ENCODE measurements around the gene BRCA2. TPM values are rescaled to one million over a fixed set of nuclear protein-coding genes. Genes with fewer than 3 reads are reported as not detected.

Gene BRCA2
- total and polyA plus RNA-seq, 2 donors (not counting 1 experiment from before 2014, with no cell fraction given) = 1.2 to 6.0 TPM

DNA sequence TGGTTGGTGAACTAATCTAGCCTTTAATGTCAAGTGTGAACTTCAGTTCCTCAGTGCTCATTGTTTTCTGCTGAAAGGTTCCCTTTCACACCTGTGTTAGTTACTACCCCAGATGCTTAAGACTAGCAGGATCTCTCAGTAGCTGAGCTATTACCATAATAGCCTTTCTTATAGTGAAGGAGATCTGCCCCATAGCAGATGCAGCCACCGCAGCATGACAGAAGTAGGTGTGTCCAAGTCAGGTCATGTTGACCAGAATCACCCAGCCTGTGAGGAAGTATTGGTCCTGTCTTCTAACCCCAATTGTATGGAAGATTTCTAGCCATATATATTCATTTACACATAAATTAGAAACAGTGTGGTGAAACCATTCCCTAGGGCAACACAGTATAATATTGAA, 37.5 kb upstream of the BRCA2 start:
- H3K27ac Mint-ChIP-seq = no peak overlapping the region
- intact Hi-C loops (cut with micrococcal nuclease) = no loop called here
- Histone ChIP-seq H3K9ac (ENCODE audit: low read length) (no peak overlapping the region), H3K4me1 (ENCODE audit: control insufficient read depth in 2 of 2, insufficient read depth in 2 of 2, low read length in 2 of 2) (no peaks in the 10 kb centered on the region), H4K20me1 (ENCODE audit: control insufficient read depth, insufficient read depth, low read length, poor library complexity, severe bottlenecking) (no peaks in the 10 kb centered on the region), H3K4me2 (replicated peaks; ENCODE audit: low read depth, low read length, poor library complexity, severe bottlenecking) (no peak overlapping the region), H3K9me3 (ENCODE audit: control extremely low read depth in 1 of 3, control insufficient read depth in 2 of 3, insufficient read depth in 1 of 3, low read length in 2 of 3) (no peaks in the 10 kb centered on the region), H2AFZ (ENCODE audit: insufficient read depth, low read depth, low read length, poor library complexity, severe bottlenecking) (no peak overlapping the region), H3K27me3 (replicated peaks in 1 of 4; ENCODE audit: control extremely low read depth in 1 of 4, control insufficient read depth in 3 of 4, insufficient read depth in 4 of 4, low read length in 3 of 4) (no peaks in the 10 kb centered on the region), H3K27ac (ENCODE audit: low read length in 2 of 2) (no peak overlapping the region), H3K4me3 (ENCODE audit: control extremely low read depth in 1 of 5, extremely low read depth in 1 of 5, insufficient read depth in 1 of 5, low read depth in 2 of 5, low read length in 4 of 5) (no peak overlapping the region), H3K36me3 (replicated peaks in 1 of 2; ENCODE audit: control extremely low read depth in 1 of 2, control insufficient read depth in 1 of 2, extremely low read depth in 1 of 2, insufficient read depth in 2 of 2, low read length in 1 of 2) (peaks cover 0 to 2% of the 10 kb centered on the region in 2 experiments), H3K79me2 (ENCODE audit: control insufficient read depth, insufficient read depth, low read length) (no peaks in the 10 kb centered on the region)
- CTCF ChIA-PET = no interaction called here
- H3K27me3 Mint-ChIP-seq = no peaks in the 10 kb centered on the region
- WGBS (ENCODE audit: insufficient coverage) = no CpG with 5 or more reads among the region's 1 CpG
- H3K9me3 Mint-ChIP-seq (ENCODE audit: insufficient read depth) = no peaks in the 10 kb centered on the region
- no peak for DNase-seq
- no peaks in the 10 kb centered on the region for H3K4me1 Mint-ChIP-seq
- POLR2A ChIA-PET = no interaction called here
- ATAC-seq (ENCODE audit: low read depth) = no peak
- TF ChIP-seq CTCF (IDR thresholded peaks at IDR 0.05) (no peak), EZH2 (IDR thresholded peaks at IDR 0.05; ENCODE audit: borderline replicate concordance, insufficient read depth, low read depth, low read length, poor library complexity, severe bottlenecking) (no peak)
- no peak overlapping the region for H3K4me3 Mint-ChIP-seq

DNA sequence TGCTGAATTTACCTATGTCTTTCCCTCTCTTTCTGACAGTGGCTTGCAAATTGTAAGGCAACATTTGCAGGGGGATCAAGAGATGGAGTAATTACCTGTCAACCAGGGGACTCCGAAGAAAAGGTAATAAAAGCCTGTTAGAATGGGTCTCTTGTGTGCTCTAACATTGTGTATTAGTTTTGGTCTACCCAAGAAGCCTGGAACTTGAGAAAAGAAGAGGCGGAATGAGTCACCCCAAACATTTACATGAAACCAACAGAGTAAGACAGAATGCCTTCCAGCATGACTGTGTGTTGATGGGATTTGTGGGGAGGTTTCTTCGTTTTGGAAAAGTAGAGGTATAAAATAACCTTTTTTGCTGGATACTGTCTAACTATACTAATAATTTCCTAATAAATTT, 36.9 kb upstream of the BRCA2 start:
- no peaks in the 10 kb centered on the region for H3K27me3 ChIP-seq (replicated peaks in 1 of 4; ENCODE audit: control extremely low read depth in 1 of 4, control insufficient read depth in 3 of 4, insufficient read depth in 4 of 4, low read length in 3 of 4)
- WGBS (ENCODE audit: insufficient coverage) = 100% methylated on average over 1 of the region's 3 CpGs
- no peaks in the 10 kb centered on the region for H3K79me2 ChIP-seq (ENCODE audit: control insufficient read depth, insufficient read depth, low read length)
- peaks cover 0 to 2% of the 10 kb centered on the region in 2 experiments for H3K36me3 ChIP-seq (replicated peaks in 1 of 2; ENCODE audit: control extremely low read depth in 1 of 2, control insufficient read depth in 1 of 2, extremely low read depth in 1 of 2, insufficient read depth in 2 of 2, low read length in 1 of 2)
- Mint-ChIP-seq H3K9me3 (ENCODE audit: insufficient read depth) (no peaks in the 10 kb centered on the region), H3K27ac (no peak overlapping the region), H3K4me3 (no peak overlapping the region), H3K27me3 (no peaks in the 10 kb centered on the region), H3K4me1 (no peaks in the 10 kb centered on the region)
- POLR2A ChIA-PET = no interaction called here
- no peaks in the 10 kb centered on the region for H3K9me3 ChIP-seq (ENCODE audit: control extremely low read depth in 1 of 3, control insufficient read depth in 2 of 3, insufficient read depth in 1 of 3, low read length in 2 of 3)
- H3K27ac ChIP-seq (ENCODE audit: low read length in 2 of 2) = no peak overlapping the region
- TF ChIP-seq EZH2 (IDR thresholded peaks at IDR 0.05; ENCODE audit: borderline replicate concordance, insufficient read depth, low read depth, low read length, poor library complexity, severe bottlenecking) (no peak), CTCF (IDR thresholded peaks at IDR 0.05) (no peak)
- no peak overlapping the region for H3K9ac ChIP-seq (ENCODE audit: low read length)
- ATAC-seq (ENCODE audit: low read depth) = no peak
- no peak for DNase-seq
- H2AFZ ChIP-seq (ENCODE audit: insufficient read depth, low read depth, low read length, poor library complexity, severe bottlenecking) = no peak overlapping the region
- no peak overlapping the region for H3K4me2 ChIP-seq (replicated peaks; ENCODE audit: low read depth, low read length, poor library complexity, severe bottlenecking)
- H4K20me1 ChIP-seq (ENCODE audit: control insufficient read depth, insufficient read depth, low read length, poor library complexity, severe bottlenecking) = no peaks in the 10 kb centered on the region
- intact Hi-C loops (cut with micrococcal nuclease) = no loop called here
- H3K4me1 ChIP-seq (ENCODE audit: control insufficient read depth in 2 of 2, insufficient read depth in 2 of 2, low read length in 2 of 2) = no peaks in the 10 kb centered on the region
- no peak overlapping the region for H3K4me3 ChIP-seq (ENCODE audit: control extremely low read depth in 1 of 5, extremely low read depth in 1 of 5, insufficient read depth in 1 of 5, low read depth in 2 of 5, low read length in 4 of 5)
- CTCF ChIA-PET = no interaction called here

Data from B cell (primary cell).